ENCODE measurements around the gene EXTL1.

Gene EXTL1

GRCh38 chr1:26019641-26020315 is 1.8 kb upstream of the EXTL1 start:
- TF ChIP-seq MAX (IDR thresholded peaks at IDR 0.05) (no peak), REST (IDR thresholded peaks at IDR 0.05; ENCODE audit: low read depth) (no peak), TAF1 (IDR thresholded peaks at IDR 0.05; ENCODE audit: low read depth) (no peak), CREB1 (IDR thresholded peaks at IDR 0.05; ENCODE audit: low read depth) (no peak), USF1 (IDR thresholded peaks at IDR 0.05) (no peak), YY1 (IDR thresholded peaks at IDR 0.05; ENCODE audit: low read depth) (no peak), EGR1 (IDR thresholded peaks at IDR 0.05) (no peak), TCF12 (IDR thresholded peaks at IDR 0.05; ENCODE audit: low read depth) (no peak), FOXM1 (IDR thresholded peaks at IDR 0.05; ENCODE audit: borderline replicate concordance, low read depth) (no peak), TEAD4 (IDR thresholded peaks at IDR 0.05) (no peak)

- no peak for TF ChIP-seq RAD21 (IDR thresholded peaks at IDR 0.05; ENCODE audit: low read depth)
- no peak for TF ChIP-seq TEAD4 (IDR thresholded peaks at IDR 0.05)
These were observed 1.2 kb upstream of the EXTL1 start for GRCh38 chr1:26020330-26020768.

GRCh38 chr1:26020941-26021646 is 481 bp upstream of the EXTL1 start:
- TF ChIP-seq ZBTB7A (IDR thresholded peaks at IDR 0.05; ENCODE audit: low read depth) (no peak), TAF1 (IDR thresholded peaks at IDR 0.05; ENCODE audit: low read depth) (no peak)

- TF ChIP-seq RAD21 (IDR thresholded peaks at IDR 0.05; ENCODE audit: low read depth) (no peak), CEBPB (IDR thresholded peaks at IDR 0.05) (no peak), YY1 (IDR thresholded peaks at IDR 0.05; ENCODE audit: low read depth) (no peak), CREB1 (IDR thresholded peaks at IDR 0.05; ENCODE audit: low read depth) (no peak), EP300 (IDR thresholded peaks at IDR 0.05; ENCODE audit: borderline replicate concordance) (no peak), TCF12 (IDR thresholded peaks at IDR 0.05; ENCODE audit: low read depth) (no peak)
These were observed 817 bp downstream of the EXTL1 start for GRCh38 chr1:26022404-26022779.

GRCh38 chr1:26023009-26023408 is 1.4 kb downstream of the EXTL1 start:
- TF ChIP-seq USF1 (IDR thresholded peaks at IDR 0.05): no peak
- no peak for TF ChIP-seq EP300 (IDR thresholded peaks at IDR 0.05; ENCODE audit: borderline replicate concordance)
- TF ChIP-seq YY1 (IDR thresholded peaks at IDR 0.05; ENCODE audit: low read depth): no peak
- TF ChIP-seq MAX (IDR thresholded peaks at IDR 0.05): no peak
- no peak for TF ChIP-seq CREB1 (IDR thresholded peaks at IDR 0.05; ENCODE audit: low read depth)
- TF ChIP-seq REST (IDR thresholded peaks at IDR 0.05; ENCODE audit: low read depth): no peak
- TF ChIP-seq EGR1 (IDR thresholded peaks at IDR 0.05): no peak
- no peak for TF ChIP-seq RAD21 (IDR thresholded peaks at IDR 0.05; ENCODE audit: low read depth)
- no peak for TF ChIP-seq TAF1 (IDR thresholded peaks at IDR 0.05; ENCODE audit: low read depth)
- TF ChIP-seq TCF12 (IDR thresholded peaks at IDR 0.05; ENCODE audit: low read depth): no peak
- TF ChIP-seq NFIC (IDR thresholded peaks at IDR 0.05): no peak

GRCh38 chr1:26023826-26024225 is 2.3 kb downstream of the EXTL1 start:
- no peak for TF ChIP-seq CEBPB (IDR thresholded peaks at IDR 0.05)
- TF ChIP-seq MAX (IDR thresholded peaks at IDR 0.05): no peak

Data from Ishikawa (cell line).